Adrenal gland (tissue), 5 donors: ENCODE results near the gene MORF4L2.

ENCODE experiments used
- POLR2A ChIP-seq, 2 donors: fragments of 450-650 bp; IDR thresholded peaks; one replicate each; pipeline ENCODE4 v1.6.1; 2017; ENCODE audit warnings: antibody characterized with exemption in 2 of 2, mild to moderate bottlenecking in 2 of 2, moderate library complexity in 1 of 2
- TF ChIP-seq, protein P1 (sequence below), 6 experiments: fragments of 450-650 bp in 4 of 6; fragments of 200-600 bp in 2 of 6; sonication (generic) in 1 of 6; IDR thresholded peaks; 1 replicate in 5 of 6; 2 replicates in 1 of 6; pipeline versions ENCODE4 v1.5.1 to v1.8.0; 2016 to 2021; ENCODE audit warnings: antibody characterized with exemption in 6 of 6, mild to moderate bottlenecking in 2 of 6, moderate library complexity in 1 of 6
- donor health status: DM: no; HTN: no; CAD: no.

DNA sequence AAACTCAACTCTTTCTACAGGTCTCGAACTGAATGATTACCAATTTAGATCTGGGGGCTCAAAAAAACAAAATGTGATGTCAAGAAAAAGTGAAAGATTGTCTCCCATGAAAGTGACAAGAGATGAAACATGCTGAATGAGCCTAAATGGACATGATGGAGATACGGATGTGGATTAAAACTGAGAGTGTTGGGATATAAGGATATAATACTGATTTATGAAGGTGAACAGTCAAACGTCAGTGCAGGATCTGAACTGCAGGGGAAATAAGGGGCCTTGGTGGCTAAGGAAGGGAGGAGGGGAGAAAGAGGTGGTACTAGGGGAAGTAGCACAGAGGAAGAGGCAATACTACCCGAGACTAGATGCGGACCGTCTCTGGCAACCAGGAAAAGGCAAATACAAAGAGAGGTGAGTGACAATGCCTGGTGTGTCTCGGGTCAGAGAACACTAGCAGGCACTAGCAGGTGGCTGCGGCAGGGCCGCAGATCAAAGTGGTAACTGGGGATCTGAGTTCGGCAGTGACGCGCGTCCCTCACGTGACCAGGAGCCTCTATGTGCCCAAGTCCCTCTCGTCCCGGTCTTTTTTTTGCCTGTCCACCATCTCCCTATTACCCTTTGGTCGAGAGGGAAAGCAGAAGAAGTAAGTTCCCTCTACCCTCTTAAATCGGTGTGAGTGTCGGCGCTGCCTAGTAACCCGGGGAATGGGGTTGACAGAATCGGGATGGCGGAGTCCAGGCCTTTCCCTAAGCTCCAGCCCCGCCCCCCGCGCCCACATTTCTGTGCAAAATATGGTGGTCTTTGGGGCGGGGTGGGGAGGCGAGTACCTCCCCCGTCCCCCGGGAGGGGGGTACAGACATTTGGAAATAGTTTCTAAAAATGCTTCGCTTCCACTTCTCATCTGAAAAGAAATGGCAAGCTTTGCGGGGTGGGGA, 57.8 kb downstream of the MORF4L2 start, which contains the start of gene TCEAL1:
- TF ChIP-seq, protein P1, sequence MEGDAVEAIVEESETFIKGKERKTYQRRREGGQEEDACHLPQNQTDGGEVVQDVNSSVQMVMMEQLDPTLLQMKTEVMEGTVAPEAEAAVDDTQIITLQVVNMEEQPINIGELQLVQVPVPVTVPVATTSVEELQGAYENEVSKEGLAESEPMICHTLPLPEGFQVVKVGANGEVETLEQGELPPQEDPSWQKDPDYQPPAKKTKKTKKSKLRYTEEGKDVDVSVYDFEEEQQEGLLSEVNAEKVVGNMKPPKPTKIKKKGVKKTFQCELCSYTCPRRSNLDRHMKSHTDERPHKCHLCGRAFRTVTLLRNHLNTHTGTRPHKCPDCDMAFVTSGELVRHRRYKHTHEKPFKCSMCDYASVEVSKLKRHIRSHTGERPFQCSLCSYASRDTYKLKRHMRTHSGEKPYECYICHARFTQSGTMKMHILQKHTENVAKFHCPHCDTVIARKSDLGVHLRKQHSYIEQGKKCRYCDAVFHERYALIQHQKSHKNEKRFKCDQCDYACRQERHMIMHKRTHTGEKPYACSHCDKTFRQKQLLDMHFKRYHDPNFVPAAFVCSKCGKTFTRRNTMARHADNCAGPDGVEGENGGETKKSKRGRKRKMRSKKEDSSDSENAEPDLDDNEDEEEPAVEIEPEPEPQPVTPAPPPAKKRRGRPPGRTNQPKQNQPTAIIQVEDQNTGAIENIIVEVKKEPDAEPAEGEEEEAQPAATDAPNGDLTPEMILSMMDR (IDR thresholded peaks at IDR 0.05), result peak in 2 of 6 experiments; percentile 16 to 25
- TF ChIP-seq POLR2A (IDR thresholded peaks at IDR 0.05), result peak in 1 of 2 donors; percentile 55
